GM12878 (cell line): ENCODE data around the gene PERCC1. TPM values are rescaled to one million over a fixed set of nuclear protein-coding genes. Genes with fewer than 3 reads are reported as not detected.

Experiments
- ATAC-seq: fragments of 200-7000 bp; cut with Tn5 transposase; 3 replicates; pipeline ENCODE4 v1.9.1; 2020; ENCODE audit warnings: mild to moderate bottlenecking, moderate library complexity
- BruUV-seq: library from RNA; stranded (reverse); fragments of 400-500 nt; replicated peaks from 2 replicates; lab custom pipeline; 2021; lab: Mats Ljungman, UMichigan
- CTCF ChIA-PET: fragments of 300-600 bp; sonication (Branson Sonifier 250); formaldehyde crosslinking; extraction: SDS; loops from one replicate; lab custom pipeline; 2021; ENCODE audit warnings: inconsistent platforms; lab: Yijun Ruan, JAX
- POLR2A ChIA-PET: fragments of 350-600 bp; formaldehyde crosslinking; extraction: SDS; loops from one replicate; lab custom pipeline; 2021; ENCODE audit warnings: inconsistent platforms; lab: Charles Lee
- RAD21 ChIA-PET: fragments of 300-600 bp; sonication (Branson Sonifier 250); formaldehyde crosslinking; loops from one replicate; lab custom pipeline; 2023; ENCODE audit warnings: antibody characterized with exemption; ENCODE audit not compliant: unreplicated experiment; lab: Charles Lee
- SMC1A ChIA-PET: fragments of 300-600 bp; sonication (Branson Sonifier 250); formaldehyde crosslinking; loops from one replicate; lab custom pipeline; 2023; ENCODE audit not compliant: unreplicated experiment, uncharacterized antibody; lab: Charles Lee
- DNase-seq: peaks from one replicate; pipeline ENCODE4 v3.0.0-alpha.2; 2011; ENCODE audit warnings: low read depth, low spot score
- FAIRE-seq: peaks from 3 replicates; lab custom pipeline; 2011; peaks lifted over from hg19 to GRCh38; lab: Jason Lieb, UNC
- H2AFZ ChIP-seq: 2 replicates; pipeline ENCODE4 v1.6.0; 2011; ENCODE audit warnings: low read depth, low read length, control low read depth; ENCODE audit not compliant: control insufficient read depth
- H3K27ac ChIP-seq: 2 replicates; pipeline ENCODE4 v1.5.1; 2011; ENCODE audit warnings: control low read depth; ENCODE audit not compliant: control insufficient read depth, insufficient read depth
- H3K27me3 ChIP-seq, 2 experiments: replicated peaks in 1 of 2; 2 replicates each; pipeline versions ENCODE4 v1.6.0 to v1.6.1; 2011; ENCODE audit warnings: low read length in 1 of 2; ENCODE audit not compliant: control insufficient read depth in 2 of 2, insufficient read depth in 2 of 2
- H3K36me3 ChIP-seq, 2 experiments: 2 replicates each; pipeline ENCODE4 v1.5.1; 2011; ENCODE audit warnings: low read length in 1 of 2; ENCODE audit not compliant: control insufficient read depth in 2 of 2, insufficient read depth in 2 of 2
- H3K4me1 ChIP-seq: 2 replicates; pipeline ENCODE4 v1.6.1; 2011; ENCODE audit warnings: mild to moderate bottlenecking, low read length, moderate library complexity, mixed read lengths; ENCODE audit not compliant: control insufficient read depth, insufficient read depth
- H3K4me2 ChIP-seq: 2 replicates; pipeline ENCODE4 v1.6.0; 2011; ENCODE audit warnings: control low read depth; ENCODE audit not compliant: control insufficient read depth, insufficient read depth
- H3K4me3 ChIP-seq: fragments of 200-600 bp; sonication (generic); 2 replicates; pipeline ENCODE4 v1.5.1; 2016
- H3K79me2 ChIP-seq: 2 replicates; pipeline ENCODE4 v1.6.0; 2011; ENCODE audit warnings: low read length; ENCODE audit not compliant: control insufficient read depth, insufficient read depth
- H3K9ac ChIP-seq: 2 replicates; pipeline ENCODE4 v1.8.0; 2011; ENCODE audit warnings: low read length, control low read depth, mixed read lengths; ENCODE audit not compliant: control insufficient read depth, insufficient read depth
- H3K9me3 ChIP-seq: replicated peaks from 3 replicates; pipeline ENCODE4 v1.5.1; 2011; ENCODE audit warnings: mild to moderate bottlenecking, low read length; ENCODE audit not compliant: control insufficient read depth, insufficient read depth
- H4K20me1 ChIP-seq: 2 replicates; pipeline ENCODE4 v1.6.0; 2011; ENCODE audit not compliant: control insufficient read depth, insufficient read depth
- BCLAF1 ChIP-seq: fragments of 450-650 bp; IDR thresholded peaks from 2 replicates; pipeline ENCODE4 v1.6.1; 2017; ENCODE audit warnings: antibody characterized with exemption, mild to moderate bottlenecking, moderate library complexity
- CBFB ChIP-seq: IDR thresholded peaks from 2 replicates; pipeline ENCODE4 v1.6.1; 2016; ENCODE audit warnings: antibody characterized with exemption, low read depth
- ESRRA ChIP-seq: IDR thresholded peaks from 2 replicates; pipeline ENCODE4 v1.6.1; 2012; ENCODE audit warnings: mild to moderate bottlenecking, low read length, improper control_type of control experiment
- NR2C2 ChIP-seq: IDR thresholded peaks from 2 replicates; pipeline ENCODE4 v1.6.1; 2011; ENCODE audit warnings: borderline replicate concordance, low read depth; ENCODE audit not compliant: control insufficient read depth, insufficient read length
- PAX5 ChIP-seq: IDR thresholded peaks from 2 replicates; pipeline ENCODE4 v1.6.1; 2011; ENCODE audit warnings: low read depth, low read length, borderline replicate concordance
- POLR2A ChIP-seq: IDR thresholded peaks from 2 replicates; pipeline ENCODE4 v1.6.1; 2011; ENCODE audit warnings: low read depth, mild to moderate bottlenecking, low read length
- POLR2AphosphoS5 ChIP-seq: IDR thresholded peaks from 2 replicates; pipeline ENCODE4 v1.6.1; 2011; ENCODE audit warnings: mild to moderate bottlenecking, low read length, inconsistent platforms
- RB1 ChIP-seq: fragments of 450-650 bp; formaldehyde crosslinking; IDR thresholded peaks from 2 replicates; pipeline ENCODE4 v1.6.1; 2017; ENCODE audit warnings: mild to moderate bottlenecking, borderline replicate concordance
- SIN3A ChIP-seq: IDR thresholded peaks from 2 replicates; pipeline ENCODE4 v1.6.1; 2012; ENCODE audit warnings: low read depth, low read length, improper control_type of control experiment
- TBL1XR1 ChIP-seq: IDR thresholded peaks from 2 replicates; pipeline ENCODE4 v1.6.1; 2012; ENCODE audit warnings: low read depth, low read length, improper control_type of control experiment
- USF1 ChIP-seq: IDR thresholded peaks from 2 replicates; pipeline ENCODE4 v1.6.1; 2011; ENCODE audit warnings: borderline replicate concordance, low read depth, mild to moderate bottlenecking, moderate library complexity, mixed read lengths, low read length; ENCODE audit not compliant: insufficient read depth; ENCODE audit errors: extremely low read length
- ZBED1 ChIP-seq: IDR thresholded peaks from 2 replicates; pipeline ENCODE4 v1.6.1; 2016; ENCODE audit warnings: borderline replicate concordance
- ZNF217 ChIP-seq: fragments of 450-650 bp; IDR thresholded peaks from 2 replicates; pipeline ENCODE4 v1.6.1; 2017; ENCODE audit warnings: antibody characterized with exemption, mild to moderate bottlenecking
- ZNF687 ChIP-seq: fragments of 450-650 bp; IDR thresholded peaks from 2 replicates; pipeline ENCODE4 v1.6.1; 2017; ENCODE audit warnings: mild to moderate bottlenecking, moderate library complexity
- WGBS: methylation state at CpG from one replicate; pipeline ENCODE4 v1.1.6; 2016; ENCODE audit warnings: low lambda C conversion rate; ENCODE audit not compliant: insufficient replicate concordance, insufficient coverage; ENCODE audit errors: missing lambda C conversion rate; 5-methylcytosine and 5-hydroxymethylcytosine counted together
- in situ Hi-C: fragments of 300-500 bp; cut with MboI; formaldehyde crosslinking; loops from 9 replicates; pipeline ENCODE4 v1.14.3; 2018; ENCODE audit warnings: mixed read lengths
- intact Hi-C: fragments of 100-400 bp; cut with micrococcal nuclease; formaldehyde crosslinking; loops from one replicate; pipeline ENCODE4 v1.14.2; 2022; ENCODE audit not compliant: unreplicated experiment
- polyA plus RNA-seq, 11 experiments: library from polyadenylated mRNA; depleted of rRNA in 4 of 11; unstranded in 6 of 11; stranded (reverse) in 5 of 11; fragments of >200 nt; fragmentation: Nextera tagmentation in 4 of 11; fragmentation: Illumina TruSeq in 1 of 11; extraction: Ambion mirVana in 4 of 11; extraction: Trizol in 1 of 11; gene quantifications; 1 replicate in 1 of 11; 2 replicates in 10 of 11; pipeline versions ENCODE4 v1.2.1 to v1.2.3, GENCODE V29; 2011 to 2016; ENCODE audit warnings: inconsistent platforms in 2 of 11, missing spikeins in 2 of 11, low read depth in 1 of 11
- total RNA-seq, 4 experiments: library from RNA; depleted of rRNA in 3 of 4; stranded (reverse); fragments of >200 nt in 3 of 4; fragmentation: Illumina TruSeq in 1 of 4; extraction: Trizol in 1 of 4; gene quantifications; 2 replicates each; pipeline versions ENCODE4 v1.2.1 to v1.2.3, GENCODE V29; 2013 to 2021
- TF ChIP-seq, protein P1 (sequence below), 3 experiments: IDR thresholded peaks in 2 of 3; conservative IDR thresholded peaks in 1 of 3; 2 replicates each; pipeline ENCODE4 v1.5.1; 2011; ENCODE audit warnings: low read depth in 3 of 3, low read length in 3 of 3, mild to moderate bottlenecking in 3 of 3, control low read depth in 2 of 3, moderate library complexity in 2 of 3, inconsistent platforms in 1 of 3, mixed read lengths in 1 of 3; ENCODE audit not compliant: control insufficient read depth in 2 of 3, insufficient read depth in 1 of 3; ENCODE audit errors: extremely low read depth in 1 of 3

Gene PERCC1
- total and polyA plus RNA-seq, 10 of the 15 experiments (the other 5 are each of a cell fraction or from before 2014, with no cell fraction given), result not detected

DNA sequence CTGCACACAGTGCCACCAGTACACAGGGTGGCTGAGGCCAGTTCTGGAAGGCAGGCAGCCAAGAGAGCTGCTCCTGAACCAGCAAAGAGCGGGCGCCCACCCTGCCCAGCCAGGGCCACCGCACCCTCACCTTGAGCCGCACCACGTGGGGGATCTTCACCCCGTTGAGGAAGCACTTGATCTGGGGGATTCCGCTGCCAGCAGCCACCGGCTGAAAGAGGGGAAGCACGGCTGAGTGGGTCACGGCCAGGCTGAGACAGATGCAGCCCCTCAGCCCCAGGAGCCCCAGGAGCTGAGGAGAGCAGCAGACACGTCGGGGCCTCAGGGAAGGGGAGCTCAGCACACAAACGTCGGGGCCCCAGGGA lies 28.1 kb downstream of the PERCC1 start:
- ChIA-PET RAD21 (interaction anchor here (1.5 kb wide), 1 partner anchor 95 kb away, joined by 3 read pairs; no protein-coding TSS in a partner anchor), SMC1A (no interaction called here), CTCF (interaction anchor here (0.7 to 0.8 kb wide), 2 partner anchors 158 to 199 kb away, joined by 3 read pairs; no protein-coding TSS in a partner anchor), POLR2A (interaction anchor here (1.1 to 1.6 kb wide), 3 partner anchors 11 to 34 kb away, joined by 3 to 5 read pairs (median 4); partner anchors contain the start of gene TELO2)
- Histone ChIP-seq H2AFZ (peak overlapping the region; percentile 55), H4K20me1 (no peaks in the 10 kb centered on the region), H3K4me1 (peaks cover 10% of the 10 kb centered on the region), H3K27ac (peak overlapping the region; percentile 62), H3K36me3 (peaks cover 0 to 12% of the 10 kb centered on the region in 2 experiments; a peak in 3 of 4 replicates), H3K4me2 (peak overlapping the region; percentile 38), H3K9me3 (no peaks in the 10 kb centered on the region), H3K27me3 (no peaks in the 10 kb centered on the region), H3K79me2 (no peaks in the 10 kb centered on the region), H3K9ac (peak overlapping the region; percentile 24), H3K4me3 (no peak overlapping the region)
- ATAC-seq (peak; percentile 90), FAIRE-seq (no peak), DNase-seq (no peak)
- in situ Hi-C loops, result no loop called here
- BruUV-seq, result no TSS peak
- 8% methylated on average over 13 of the region's 14 CpGs for WGBS
- intact Hi-C loops, result no loop called here
- TF ChIP-seq ZNF687 (peak; percentile 75), POLR2A (peak; percentile 66), TBL1XR1 (no peak), SIN3A (no peak), PAX5 (0 out of 2 replicates have a peak, but pooled peaks have one; percentile 65), CBFB (no peak), RB1 (no peak), ZBED1 (0 out of 2 replicates have a peak, but pooled peaks have one; percentile 36), BCLAF1 (no peak), POLR2AphosphoS5 (0 out of 2 replicates have a peak, but pooled peaks have one; percentile 36), USF1 (peak; percentile 81), NR2C2 (no peak), ZNF217 (no peak), ESRRA (no peak)
- TF ChIP-seq, protein P1, sequence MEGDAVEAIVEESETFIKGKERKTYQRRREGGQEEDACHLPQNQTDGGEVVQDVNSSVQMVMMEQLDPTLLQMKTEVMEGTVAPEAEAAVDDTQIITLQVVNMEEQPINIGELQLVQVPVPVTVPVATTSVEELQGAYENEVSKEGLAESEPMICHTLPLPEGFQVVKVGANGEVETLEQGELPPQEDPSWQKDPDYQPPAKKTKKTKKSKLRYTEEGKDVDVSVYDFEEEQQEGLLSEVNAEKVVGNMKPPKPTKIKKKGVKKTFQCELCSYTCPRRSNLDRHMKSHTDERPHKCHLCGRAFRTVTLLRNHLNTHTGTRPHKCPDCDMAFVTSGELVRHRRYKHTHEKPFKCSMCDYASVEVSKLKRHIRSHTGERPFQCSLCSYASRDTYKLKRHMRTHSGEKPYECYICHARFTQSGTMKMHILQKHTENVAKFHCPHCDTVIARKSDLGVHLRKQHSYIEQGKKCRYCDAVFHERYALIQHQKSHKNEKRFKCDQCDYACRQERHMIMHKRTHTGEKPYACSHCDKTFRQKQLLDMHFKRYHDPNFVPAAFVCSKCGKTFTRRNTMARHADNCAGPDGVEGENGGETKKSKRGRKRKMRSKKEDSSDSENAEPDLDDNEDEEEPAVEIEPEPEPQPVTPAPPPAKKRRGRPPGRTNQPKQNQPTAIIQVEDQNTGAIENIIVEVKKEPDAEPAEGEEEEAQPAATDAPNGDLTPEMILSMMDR (IDR thresholded peaks at IDR 0.05 in 2 of 3, conservative IDR thresholded peaks at IDR 0.05 in 1 of 3; ENCODE audit: control insufficient read depth in 2 of 3, extremely low read depth in 1 of 3, insufficient read depth in 1 of 3, low read depth in 3 of 3, low read length in 3 of 3), result no peak
